ENCODE measurements around the gene WDR72.

The WDR72 gene

DNA sequence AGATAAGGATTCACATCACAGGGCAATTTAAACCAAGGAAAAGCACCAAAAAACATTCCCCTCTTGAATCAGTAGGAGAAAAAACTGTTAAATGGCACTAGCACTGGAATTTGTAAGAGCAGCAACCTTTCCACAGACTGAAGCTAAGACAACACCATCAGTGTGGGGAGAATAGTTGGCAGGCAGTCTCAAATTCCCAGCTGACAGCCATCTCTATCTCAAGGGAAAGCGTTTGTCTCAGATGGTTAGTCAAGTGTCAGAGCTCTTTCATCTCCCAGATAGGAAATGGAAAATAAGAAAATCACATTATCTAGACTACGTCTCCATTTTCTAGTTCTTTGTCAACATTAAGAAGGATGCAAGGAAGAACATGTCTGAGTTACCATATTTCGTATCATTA lies 228.7 kb downstream of the WDR72 start:
- TF ChIP-seq CTCF (conservative IDR thresholded peaks at IDR 0.05), result no peak
- no peak overlapping the region for H3K27ac ChIP-seq

DNA sequence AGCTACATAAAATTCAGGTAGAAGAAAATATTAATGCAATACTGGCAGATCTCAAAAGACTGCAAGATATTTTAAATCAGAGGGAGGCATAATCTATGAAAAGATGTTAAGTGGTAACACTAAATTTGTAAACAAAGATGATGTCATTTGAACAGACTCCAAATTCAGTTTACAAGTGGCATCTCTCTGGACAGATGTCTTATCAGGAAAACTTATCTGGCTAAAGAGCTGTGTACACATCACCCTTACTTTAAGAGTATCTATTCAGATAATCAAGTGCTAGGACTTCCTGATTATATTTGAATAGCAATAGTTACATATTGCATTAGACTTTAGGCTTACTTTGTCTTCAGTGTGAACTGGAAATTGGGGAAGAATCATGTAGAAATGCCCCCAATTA lies 231.5 kb downstream of the WDR72 start:
- no peak for TF ChIP-seq CTCF (conservative IDR thresholded peaks at IDR 0.05)
- no peak overlapping the region for H3K27ac ChIP-seq

GRCh38 chr15:53525894-53526293 lies 233.6 kb downstream of the WDR72 start:
- H3K27ac ChIP-seq, result no peak overlapping the region
- TF ChIP-seq CTCF (conservative IDR thresholded peaks at IDR 0.05), result no peak

GRCh38 chr15:53522991-53523390 lies 236.5 kb downstream of the WDR72 start:
- no peak overlapping the region for H3K27ac ChIP-seq
- TF ChIP-seq CTCF (conservative IDR thresholded peaks at IDR 0.05), result no peak

- TF ChIP-seq CTCF (conservative IDR thresholded peaks at IDR 0.05), result no peak
- H3K27ac ChIP-seq, result no peak overlapping the region
Observed at GRCh38 chr15:53520996-53521395, 238.5 kb downstream of the WDR72 start.

- TF ChIP-seq CTCF (conservative IDR thresholded peaks at IDR 0.05), result no peak
- no peak overlapping the region for H3K27ac ChIP-seq
Observed at GRCh38 chr15:53513431-53513830, 246.0 kb downstream of the WDR72 start.

- TF ChIP-seq CTCF (conservative IDR thresholded peaks at IDR 0.05), result 0 out of 2 replicates have a peak, but pooled peaks have one; percentile 11
- H3K27ac ChIP-seq, result no peak overlapping the region
Observed at GRCh38 chr15:53512029-53512428, 247.4 kb downstream of the WDR72 start.

- no peak for TF ChIP-seq CTCF (conservative IDR thresholded peaks at IDR 0.05)
- no peak overlapping the region for H3K27ac ChIP-seq
Observed at GRCh38 chr15:53511175-53511574, 248.3 kb downstream of the WDR72 start.
